GM11168 (cell line): ENCODE results near the gene DNAJC11.

Experiments used
- in situ Hi-C: fragments of 300-500 bp; cut with MboI; formaldehyde crosslinking; loops from one replicate; pipeline ENCODE4 v1.12.0; 2022; ENCODE audit warnings: low sequenced_read_pairs; ENCODE audit not compliant: unreplicated experiment

Gene DNAJC11

DNA sequence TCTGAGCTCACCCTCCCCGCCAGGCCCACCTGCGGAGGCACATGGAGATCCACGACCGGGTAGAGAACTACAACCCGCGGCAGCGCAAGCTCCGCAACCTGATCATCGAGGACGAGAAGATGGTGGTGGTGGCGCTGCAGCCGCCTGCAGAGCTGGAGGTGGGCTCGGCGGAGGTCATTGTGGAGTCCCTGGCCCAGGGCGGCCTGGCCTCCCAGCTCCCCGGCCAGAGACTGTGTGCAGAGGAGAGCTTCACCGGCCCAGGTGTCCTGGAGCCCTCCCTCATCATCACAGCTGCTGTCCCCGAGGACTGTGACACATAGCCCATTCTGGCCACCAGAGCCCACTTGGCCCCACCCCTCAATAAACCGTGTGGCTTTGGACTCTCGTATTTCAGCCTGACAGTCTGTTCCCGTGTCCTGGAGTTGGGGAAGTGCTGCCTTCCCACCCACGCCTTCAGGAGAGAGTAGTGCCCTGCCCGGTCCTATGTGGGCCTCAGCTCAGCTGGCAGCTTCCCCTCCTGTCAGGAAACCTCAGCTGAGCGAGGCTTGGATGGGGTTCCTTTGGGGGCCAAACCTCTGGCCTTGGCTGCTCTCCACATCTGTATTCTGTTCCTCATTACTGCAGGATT, 112.6 kb downstream of the DNAJC11 start:
- in situ Hi-C loops: no loop called here

GRCh38 chr1:6588128-6588892, 113.3 kb downstream of the DNAJC11 start:
- in situ Hi-C loops: no loop called here

DNA sequence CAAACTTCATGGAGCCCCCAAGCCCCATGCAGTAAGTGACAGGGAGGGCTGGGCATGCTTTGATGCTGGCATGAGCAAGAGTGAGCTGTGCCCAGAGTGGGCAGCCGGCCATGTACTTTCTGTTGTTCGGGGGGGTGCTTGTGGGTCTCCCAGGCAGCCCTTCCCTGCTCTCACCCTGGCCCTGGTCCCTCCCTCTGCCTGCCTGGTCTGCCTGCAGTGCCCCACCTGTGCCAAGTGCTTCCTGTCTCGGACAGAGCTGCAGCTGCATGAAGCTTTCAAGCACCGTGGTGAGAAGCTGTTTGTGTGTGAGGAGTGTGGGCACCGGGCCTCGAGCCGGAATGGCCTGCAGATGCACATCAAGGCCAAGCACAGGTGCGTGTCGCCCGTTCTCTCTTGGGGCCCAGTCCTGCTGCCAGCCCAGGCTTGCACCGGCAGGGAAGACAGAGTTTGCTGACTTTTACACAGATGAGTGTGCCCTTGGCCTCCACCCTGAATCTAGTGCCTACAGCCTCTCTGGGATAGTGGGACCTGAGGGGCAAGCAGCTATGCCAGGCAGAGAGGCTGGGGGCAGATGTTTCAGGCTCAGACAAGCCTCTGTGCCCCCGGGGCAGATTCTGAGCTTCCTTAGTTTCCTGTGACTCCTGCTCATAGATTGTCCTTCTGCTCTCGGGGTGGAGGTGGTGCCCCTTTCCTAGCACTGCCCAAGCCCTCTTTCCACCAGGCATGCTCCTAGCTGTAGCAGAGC, 114.2 kb downstream of the DNAJC11 start:
- in situ Hi-C loops: no loop called here

GRCh38 chr1:6586404-6586816, 115.2 kb downstream of the DNAJC11 start:
- in situ Hi-C loops: no loop called here

DNA sequence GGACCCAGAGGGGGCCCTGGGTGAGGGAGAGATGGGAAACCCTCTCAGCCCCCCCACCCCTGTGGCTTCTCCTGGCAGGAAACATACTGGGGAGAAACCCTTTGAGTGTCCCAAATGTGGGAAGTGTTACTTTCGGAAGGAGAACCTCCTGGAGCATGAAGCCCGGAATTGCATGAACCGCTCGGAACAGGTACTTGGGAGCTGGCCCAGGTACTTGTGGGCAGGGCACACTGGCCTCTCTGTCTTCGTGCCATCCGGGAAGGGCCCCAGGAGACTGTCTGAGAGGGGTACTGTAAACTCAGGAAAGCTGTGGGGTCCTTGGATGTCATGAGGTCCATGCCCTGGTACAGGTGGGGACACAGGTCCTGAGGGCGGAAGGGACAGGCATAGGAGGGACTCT, 115.8 kb downstream of the DNAJC11 start:
- in situ Hi-C loops: no loop called here

- in situ Hi-C loops: no loop called here
Observed at GRCh38 chr1:6585081-6585722, 116.4 kb downstream of the DNAJC11 start.
